ENCODE data around the gene DNER. TPM values are rescaled to one million over a fixed set of nuclear protein-coding genes. Genes with fewer than 3 reads are reported as not detected.

The DNER gene
- total and polyA plus RNA-seq, 2 of the 4 experiments (the other 2 are of a cell fraction) = under 0.01 to 0.14 TPM

- ChIA-PET POLR2A (ENCODE audit: unreplicated experiment) (no interaction called here), CTCF (no interaction called here)
- H3K4me3 ChIP-seq (ENCODE audit: insufficient read depth, low read depth, low read length) = no peak overlapping the region
- H3K79me1 ChIP-seq (ENCODE audit: low read depth in 1 of 2, low read length in 2 of 2) = no peaks in the 10 kb centered on the region
- H3K18ac ChIP-seq (ENCODE audit: low read depth, low read length) = no peak overlapping the region
- H2BK120ac ChIP-seq (ENCODE audit: low read depth, low read length) = no peak overlapping the region
- no peak for DNase-seq
- no peak overlapping the region for H2AK5ac ChIP-seq (ENCODE audit: low read depth, low read length)
- H4K5ac ChIP-seq (ENCODE audit: low read depth, low read length) = no peak overlapping the region
- no peak overlapping the region for H2BK5ac ChIP-seq (ENCODE audit: low read depth, low read length, poor library complexity, severe bottlenecking)
- no peaks in the 10 kb centered on the region for H3K4me1 ChIP-seq (ENCODE audit: control insufficient read depth, insufficient read depth, low read length)
- no peak overlapping the region for H2BK15ac ChIP-seq (ENCODE audit: low read depth, low read length)
- no peak overlapping the region for H4K91ac ChIP-seq (ENCODE audit: insufficient read depth, low read depth, low read length)
- no peaks in the 10 kb centered on the region for H3K27me3 ChIP-seq (ENCODE audit: control insufficient read depth, insufficient read depth, low read length)
- H3K14ac ChIP-seq (replicated peaks; ENCODE audit: low read depth, low read length) = no peak overlapping the region
- H3K9ac ChIP-seq (ENCODE audit: low read depth, low read length) = no peak overlapping the region
- H4K20me1 ChIP-seq (ENCODE audit: insufficient read depth, low read length) = no peaks in the 10 kb centered on the region
- H3K36me3 ChIP-seq (ENCODE audit: control insufficient read depth, insufficient read depth, low read length) = no peaks in the 10 kb centered on the region
- H4K8ac ChIP-seq (ENCODE audit: low read depth in 2 of 2, low read length in 2 of 2) = no peak overlapping the region
- in situ Hi-C loops (cut with MboI; ENCODE audit: low sequenced_read_pairs) (no loop called here), dilution Hi-C loops (cut with HindIII; ENCODE audit: low sequenced_read_pairs, unreplicated experiment) (no loop called here), intact Hi-C loops (cut with micrococcal nuclease) (no loop called here)
- no peaks in the 10 kb centered on the region for H3K9me3 ChIP-seq (ENCODE audit: control insufficient read depth, insufficient read depth, low read length)
- WGBS, 2 experiments (ENCODE audit: extremely low coverage in 2 of 2, insufficient read length in 1 of 2) = 90% methylated on average over 3 of the region's 6 CpGs; no CpG with 5 or more reads in 1 of the 2 experiments
- H2AFZ ChIP-seq (replicated peaks; ENCODE audit: low read length, poor library complexity) = no peak overlapping the region
- TF ChIP-seq CEBPB (IDR thresholded peaks at IDR 0.05; ENCODE audit: low read depth, low read length) (no peak), RAD21 (IDR thresholded peaks at IDR 0.05; ENCODE audit: low read length) (no peak), SMC3 (IDR thresholded peaks at IDR 0.05; ENCODE audit: low read depth, low read length) (no peak), POLR2A (IDR thresholded peaks at IDR 0.05; ENCODE audit: low read depth, low read length) (no peak), BHLHE40 (IDR thresholded peaks at IDR 0.05; ENCODE audit: low read depth, low read length) (no peak), MAFK (IDR thresholded peaks at IDR 0.05; ENCODE audit: low read depth, low read length) (no peak), RCOR1 (IDR thresholded peaks at IDR 0.05; ENCODE audit: insufficient replicate concordance, low read length) (no peak), NFE2L2 (IDR thresholded peaks at IDR 0.05; ENCODE audit: low read depth, low read length) (no peak), MAZ (IDR thresholded peaks at IDR 0.05; ENCODE audit: borderline replicate concordance, low read depth, low read length) (no peak), FOS (IDR thresholded peaks at IDR 0.05; ENCODE audit: low read depth, low read length) (no peak), ELK1 (IDR thresholded peaks at IDR 0.05; ENCODE audit: borderline replicate concordance, low read depth, low read length) (no peak)
- H3K56ac ChIP-seq (ENCODE audit: extremely low read depth, insufficient read depth, low read length) = no peak overlapping the region
- no peak overlapping the region for H2AK9ac ChIP-seq (replicated peaks; ENCODE audit: low read depth, low read length, poor library complexity)
- no peak overlapping the region for H2BK20ac ChIP-seq (ENCODE audit: low read depth, low read length)
- H3K9me1 ChIP-seq (ENCODE audit: insufficient read depth, low read length) = no peaks in the 10 kb centered on the region
- BruUV-seq (replicated peaks) = no TSS peak
- ATAC-seq (ENCODE audit: low read depth) = no peak
- H3K23ac ChIP-seq (ENCODE audit: low read depth, low read length) = no peak overlapping the region
- no peak overlapping the region for H3K4ac ChIP-seq (ENCODE audit: low read depth, low read length)
- no peak overlapping the region for H3K27ac ChIP-seq (ENCODE audit: insufficient read depth, low read length)
- H3K4me2 ChIP-seq (ENCODE audit: low read depth, low read length) = no peak overlapping the region
These were observed 12.6 kb downstream of the DNER start for GRCh38 chr2:229701716-229702115.

Measured in IMR-90 (cell line).